H1 (cell line): ENCODE data around the gene SLC9A2. TPM values are rescaled to one million over a fixed set of nuclear protein-coding genes. Genes with fewer than 3 reads are reported as not detected.

Source experiments
- CEBPB ChIP-seq: IDR thresholded peaks from 2 replicates; pipeline ENCODE4 v1.6.1; 2012; ENCODE audit warnings: low read depth, low read length
- CHD7 ChIP-seq: fragments of 300-600 bp; sonication (generic); IDR thresholded peaks from 2 replicates; pipeline ENCODE4 v1.7.1; 2012; ENCODE audit warnings: low read length, moderate library complexity, mild to moderate bottlenecking, inconsistent platforms; ENCODE audit not compliant: insufficient replicate concordance
- polyA plus RNA-seq, 7 experiments: library from polyadenylated mRNA; depleted of rRNA in 3 of 7; stranded (reverse) in 5 of 7; unstranded in 2 of 7; fragments of >200 nt in 5 of 7; fragments of 200-250 nt in 2 of 7; gene quantifications; 1 replicate in 5 of 7; 2 replicates in 1 of 7; 4 replicates in 1 of 7; pipeline versions ENCODE4 v1.2.1 to v1.2.3, GENCODE V29; 2011 to 2013; ENCODE audit warnings: missing spikeins in 2 of 7, mixed read lengths in 2 of 7
- total RNA-seq: library from RNA; stranded (reverse); fragmentation: NEBNext Ultra II Directional; extraction: Animal tissue kit (Norgen Biotek cat#: 25700); gene quantifications from 2 replicates; pipeline ENCODE4 v1.2.1, GENCODE V29; 2021

The SLC9A2 gene
- total and polyA plus RNA-seq, 2 of the 8 experiments (the other 6 are each of a cell fraction or from before 2014, with no cell fraction given) = 0.06 to 0.13 TPM

- TF ChIP-seq CHD7 (no peak), CEBPB (no peak)
These were observed 99.3 kb downstream of the SLC9A2 start (continued) for GRCh38 chr2:102718387-102719316.
